BJ (cell line): ENCODE data around the gene SYNE2. TPM values are rescaled to one million over a fixed set of nuclear protein-coding genes. Genes with fewer than 3 reads are reported as not detected.

Experiments
- CTCF ChIA-PET: fragments of 350-600 bp; formaldehyde crosslinking; extraction: SDS; loops from one replicate; lab custom pipeline; 2021; ENCODE audit warnings: antibody characterized with exemption, inconsistent platforms; lab: Yijun Ruan, JAX
- POLR2A ChIA-PET: fragments of 300-600 bp; sonication (Branson Sonifier 250); formaldehyde crosslinking; extraction: SDS; loops from one replicate; lab custom pipeline; 2021; ENCODE audit warnings: antibody characterized with exemption; lab: Charles Lee
- DNase-seq: peaks from one replicate; pipeline ENCODE4 v3.0.0-alpha.2; 2011; ENCODE audit warnings: low read depth
- H3K27me3 ChIP-seq: 2 replicates; pipeline ENCODE4 v1.6.0; 2011; ENCODE audit warnings: low read length; ENCODE audit not compliant: control insufficient read depth, insufficient read depth
- H3K36me3 ChIP-seq: 2 replicates; pipeline ENCODE4 v1.5.1; 2011; ENCODE audit warnings: low read length; ENCODE audit not compliant: control insufficient read depth, insufficient read depth
- H3K4me3 ChIP-seq: 2 replicates; pipeline ENCODE4 v1.5.1; 2011; ENCODE audit warnings: low read depth, mild to moderate bottlenecking, control low read depth, low read length
- polyA plus RNA-seq: library from polyadenylated mRNA; depleted of rRNA; stranded (reverse); fragments of >200 nt; gene quantifications from 2 replicates; pipeline ENCODE4 v1.2.3, GENCODE V29; 2011
- TF ChIP-seq, protein P1 (sequence below): IDR thresholded peaks from 2 replicates; pipeline ENCODE4 v1.5.1; 2011; ENCODE audit warnings: low read depth, mild to moderate bottlenecking, control low read depth, inconsistent platforms, low read length, moderate library complexity; ENCODE audit not compliant: insufficient read depth

The SYNE2 gene
- polyA plus RNA-seq, 1 experiment, result 5.2 TPM

- Histone ChIP-seq H3K36me3 (no peaks in the 10 kb centered on the region), H3K27me3 (no peaks in the 10 kb centered on the region), H3K4me3 (no peak overlapping the region)
- TF ChIP-seq, protein P1, sequence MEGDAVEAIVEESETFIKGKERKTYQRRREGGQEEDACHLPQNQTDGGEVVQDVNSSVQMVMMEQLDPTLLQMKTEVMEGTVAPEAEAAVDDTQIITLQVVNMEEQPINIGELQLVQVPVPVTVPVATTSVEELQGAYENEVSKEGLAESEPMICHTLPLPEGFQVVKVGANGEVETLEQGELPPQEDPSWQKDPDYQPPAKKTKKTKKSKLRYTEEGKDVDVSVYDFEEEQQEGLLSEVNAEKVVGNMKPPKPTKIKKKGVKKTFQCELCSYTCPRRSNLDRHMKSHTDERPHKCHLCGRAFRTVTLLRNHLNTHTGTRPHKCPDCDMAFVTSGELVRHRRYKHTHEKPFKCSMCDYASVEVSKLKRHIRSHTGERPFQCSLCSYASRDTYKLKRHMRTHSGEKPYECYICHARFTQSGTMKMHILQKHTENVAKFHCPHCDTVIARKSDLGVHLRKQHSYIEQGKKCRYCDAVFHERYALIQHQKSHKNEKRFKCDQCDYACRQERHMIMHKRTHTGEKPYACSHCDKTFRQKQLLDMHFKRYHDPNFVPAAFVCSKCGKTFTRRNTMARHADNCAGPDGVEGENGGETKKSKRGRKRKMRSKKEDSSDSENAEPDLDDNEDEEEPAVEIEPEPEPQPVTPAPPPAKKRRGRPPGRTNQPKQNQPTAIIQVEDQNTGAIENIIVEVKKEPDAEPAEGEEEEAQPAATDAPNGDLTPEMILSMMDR, result no peak
- DNase-seq, result no peak
- ChIA-PET CTCF (no interaction called here), POLR2A (no interaction called here)
Measured at GRCh38 chr14:64064447-64064846, 211.6 kb downstream of the SYNE2 start.

DNA sequence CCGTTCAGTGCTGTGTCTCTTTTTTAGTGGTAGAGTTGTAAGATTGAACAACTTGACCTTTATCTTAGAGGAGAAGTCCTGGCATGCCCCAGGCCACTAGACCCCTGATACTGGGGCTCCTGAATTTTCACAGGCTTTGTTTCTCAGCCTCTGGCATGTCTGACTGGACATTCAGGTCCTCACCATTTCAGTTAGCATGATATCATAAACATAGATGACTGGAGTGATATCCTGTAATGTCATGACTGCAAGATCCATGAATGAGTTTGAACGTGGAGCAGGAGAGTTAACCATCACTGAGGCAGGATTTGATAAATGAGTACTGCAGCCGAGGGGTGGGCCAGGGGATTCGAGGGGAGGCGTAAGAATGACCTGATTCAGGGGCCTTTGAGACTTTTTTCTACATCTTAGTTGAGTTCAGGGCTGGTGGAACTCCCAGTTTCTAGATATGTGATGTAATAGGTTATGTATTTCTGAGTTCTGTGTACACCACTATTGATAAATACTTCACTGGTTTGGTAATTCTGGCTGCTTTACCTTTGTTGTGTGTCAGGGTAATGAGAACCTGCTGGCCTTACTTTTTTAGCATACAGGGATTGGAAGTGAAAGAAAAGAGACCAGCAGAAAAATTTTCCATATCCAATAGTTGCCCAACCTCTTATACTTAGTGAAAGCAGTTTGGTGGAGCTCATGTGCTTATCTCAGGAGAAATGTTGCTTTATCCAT, 217.0 kb downstream of the SYNE2 start:
- no peak overlapping the region for H3K4me3 ChIP-seq
- DNase-seq, result no peak
- no peaks in the 10 kb centered on the region for H3K36me3 ChIP-seq
- H3K27me3 ChIP-seq, result no peaks in the 10 kb centered on the region
- TF ChIP-seq, protein P1, result no peak
- POLR2A ChIA-PET, result no interaction called here
- CTCF ChIA-PET, result interaction anchor here (1.4 kb wide), 1 partner anchor 9 kb away, joined by 6 read pairs; no protein-coding TSS in a partner anchor

DNA sequence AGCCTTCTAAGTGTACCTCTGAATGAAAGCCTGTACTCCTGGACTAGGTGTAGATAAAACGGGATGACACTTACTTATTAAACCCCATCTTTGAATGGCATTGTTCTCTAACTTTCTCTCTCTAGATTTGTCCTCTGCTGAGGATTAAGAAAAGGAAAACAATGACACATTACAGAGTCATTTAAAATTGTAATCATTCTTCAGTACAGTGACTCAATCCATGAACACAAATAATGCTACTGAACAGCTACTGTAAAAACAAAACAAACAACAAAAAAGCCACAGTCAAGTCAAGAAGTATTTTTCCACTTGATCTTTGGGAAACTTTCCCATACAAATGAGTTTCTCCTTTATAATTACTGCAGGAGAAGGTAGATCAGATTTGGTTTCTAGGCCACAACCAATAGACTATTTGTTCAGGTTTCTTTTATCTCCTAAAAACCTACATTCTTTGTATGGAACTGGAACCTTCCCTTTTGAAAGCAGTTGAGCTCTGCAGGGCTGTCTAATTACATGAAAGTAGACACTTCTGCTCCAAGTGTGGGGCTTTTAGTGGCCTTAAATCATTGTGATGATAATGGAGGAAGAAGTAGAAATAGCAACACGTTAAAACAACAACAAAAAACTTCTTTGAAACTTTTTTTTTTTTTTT, 222.3 kb downstream of the SYNE2 start:
- POLR2A ChIA-PET, result interaction anchor here (0.7 kb wide), 1 partner anchor 128 kb away, joined by 3 read pairs; no protein-coding TSS in a partner anchor
- DNase-seq, result peak; percentile 13
- TF ChIP-seq, protein P1, result no peak
- CTCF ChIA-PET, result interaction anchor here (1.2 kb wide), 2 partner anchors 10 to 14 kb away, joined by 3 to 5 read pairs; no protein-coding TSS in a partner anchor
- H3K4me3 ChIP-seq, result no peak overlapping the region
- H3K27me3 ChIP-seq, result no peaks in the 10 kb centered on the region
- H3K36me3 ChIP-seq, result no peaks in the 10 kb centered on the region

DNA sequence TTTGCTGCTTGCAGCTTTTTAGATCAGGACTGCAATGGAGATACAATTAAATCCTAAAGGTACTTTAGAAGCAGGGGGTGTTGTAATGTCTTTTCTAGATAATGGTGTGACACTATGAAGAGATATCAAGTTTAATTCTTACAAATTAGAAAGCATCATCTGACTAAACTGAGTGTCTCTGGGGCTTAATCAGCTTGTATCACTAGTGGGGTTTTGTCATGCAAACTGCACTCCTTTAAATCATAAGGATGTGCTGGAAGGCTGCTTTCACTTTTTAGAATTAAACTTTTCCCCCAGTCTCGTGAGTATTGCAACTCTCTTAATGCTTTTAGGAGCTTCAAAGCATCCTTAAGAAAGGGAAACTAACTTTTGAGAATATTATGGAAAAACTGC, 222.8 kb downstream of the SYNE2 start:
- no peaks in the 10 kb centered on the region for H3K27me3 ChIP-seq
- no peak overlapping the region for H3K4me3 ChIP-seq
- POLR2A ChIA-PET, result no interaction called here
- no peak for DNase-seq
- TF ChIP-seq, protein P1, result no peak
- CTCF ChIA-PET, result interaction anchor here (1.2 kb wide), 2 partner anchors 9 to 15 kb away, joined by 3 to 5 read pairs; no protein-coding TSS in a partner anchor
- H3K36me3 ChIP-seq, result no peaks in the 10 kb centered on the region

- ChIA-PET POLR2A (no interaction called here), CTCF (interaction anchor here (1.1 to 1.5 kb wide), 2 partner anchors 9 to 17 kb away, joined by 3 read pairs; no protein-coding TSS in a partner anchor)
- no peak for DNase-seq
- Histone ChIP-seq H3K36me3 (no peaks in the 10 kb centered on the region), H3K4me3 (no peak overlapping the region), H3K27me3 (no peaks in the 10 kb centered on the region)
- TF ChIP-seq, protein P1, result no peak
Measured at GRCh38 chr14:64080452-64080851, 227.6 kb downstream of the SYNE2 start.
